MCF 10A (cell line): ENCODE measurements around the gene MGARP. TPM values are rescaled to one million over a fixed set of nuclear protein-coding genes. Genes with fewer than 3 reads are reported as not detected.

Experiments used
- BruUV-seq: library from RNA; stranded (reverse); fragments of 400-500 nt; replicated peaks from 2 replicates; lab custom pipeline; 2021; lab: Mats Ljungman, UMichigan
- CTCF ChIA-PET: fragments of 300-600 bp; sonication (Branson Sonifier 250); formaldehyde crosslinking; extraction: SDS; loops from one replicate; lab custom pipeline; 2021; ENCODE audit warnings: antibody characterized with exemption, inconsistent platforms; lab: Yijun Ruan, JAX
- POLR2A ChIA-PET: fragments of 300-600, 350-650 bp; sonication (Branson Sonifier 250); formaldehyde crosslinking; extraction: SDS; loops from one replicate; lab custom pipeline; 2020; ENCODE audit warnings: antibody characterized with exemption, inconsistent platforms; lab: Yijun Ruan, JAX
- DNase-seq: peaks from one replicate; pipeline ENCODE4 v3.0.0-alpha.2; 2018; ENCODE audit not compliant: unreplicated experiment
- H3K27ac Mint-ChIP-seq: one replicate; pipeline ENCODE4 v1.8.0; 2022; ENCODE audit warnings: mild to moderate bottlenecking, low read depth, mixed read lengths; ENCODE audit not compliant: unreplicated experiment
- H3K27me3 Mint-ChIP-seq: one replicate; pipeline ENCODE4 v1.8.0; 2022; ENCODE audit warnings: mixed read lengths; ENCODE audit not compliant: insufficient read depth, unreplicated experiment
- H3K36me3 Mint-ChIP-seq: one replicate; pipeline ENCODE4 v1.8.0; 2022; ENCODE audit warnings: mild to moderate bottlenecking, moderate library complexity, mixed read lengths; ENCODE audit not compliant: insufficient read depth, unreplicated experiment
- H3K4me1 Mint-ChIP-seq: one replicate; pipeline ENCODE4 v1.8.0; 2022; ENCODE audit warnings: mixed read lengths; ENCODE audit not compliant: insufficient read depth, unreplicated experiment
- H3K4me3 Mint-ChIP-seq: one replicate; pipeline ENCODE4 v1.8.0; 2022; ENCODE audit warnings: mild to moderate bottlenecking, moderate library complexity, mixed read lengths; ENCODE audit not compliant: unreplicated experiment
- H3K9me3 Mint-ChIP-seq: one replicate; pipeline ENCODE4 v1.8.0; 2022; ENCODE audit warnings: mixed read lengths; ENCODE audit not compliant: unreplicated experiment
- CTCF ChIP-seq: fragments of 200-600 bp; IDR thresholded peaks from one replicate; pipeline ENCODE4 v1.8.0; 2022; ENCODE audit warnings: antibody characterized with exemption, mild to moderate bottlenecking; ENCODE audit not compliant: unreplicated experiment
- intact Hi-C: fragments of 100-400 bp; cut with micrococcal nuclease; formaldehyde crosslinking; loops from 2 replicates; pipeline ENCODE4 v1.14.1; 2022
- total RNA-seq: library from RNA; stranded (reverse); gene quantifications from 2 replicates; pipeline ENCODE4 v1.2.3, GENCODE V29; 2022

The MGARP gene
- total RNA-seq, 1 experiment from 2014 or later, result not detected

- DNase-seq, result no peak
- POLR2A ChIA-PET, result interaction anchor here (1.2 to 1.4 kb wide), 4 partner anchors 8 to 31 kb away, joined by 3 to 8 read pairs (median 4); no protein-coding TSS in a partner anchor
- no peaks in the 10 kb centered on the region for H3K4me1 Mint-ChIP-seq
- no TSS peak for BruUV-seq
- H3K27me3 Mint-ChIP-seq, result no peaks in the 10 kb centered on the region
- no peak for TF ChIP-seq CTCF
- intact Hi-C loops, result no loop called here
- no peaks in the 10 kb centered on the region for H3K9me3 Mint-ChIP-seq
- no peak overlapping the region for H3K27ac Mint-ChIP-seq
- no peaks in the 10 kb centered on the region for H3K36me3 Mint-ChIP-seq
- CTCF ChIA-PET, result no interaction called here
- no peak overlapping the region for H3K4me3 Mint-ChIP-seq
Observed at GRCh38 chr4:139275281-139275735, 4.7 kb downstream of the MGARP start.

GRCh38 chr4:139274790-139275189 is 5.2 kb downstream of the MGARP start:
- H3K27me3 Mint-ChIP-seq, result no peaks in the 10 kb centered on the region
- H3K9me3 Mint-ChIP-seq, result no peaks in the 10 kb centered on the region
- no peaks in the 10 kb centered on the region for H3K4me1 Mint-ChIP-seq
- no peak overlapping the region for H3K27ac Mint-ChIP-seq
- no TSS peak for BruUV-seq
- TF ChIP-seq CTCF, result no peak
- no peaks in the 10 kb centered on the region for H3K36me3 Mint-ChIP-seq
- intact Hi-C loops, result no loop called here
- CTCF ChIA-PET, result no interaction called here
- POLR2A ChIA-PET, result interaction anchor here (0.6 to 1.4 kb wide), 3 partner anchors 21 to 43 kb away, joined by 3 to 8 read pairs (median 5); no protein-coding TSS in a partner anchor
- H3K4me3 Mint-ChIP-seq, result no peak overlapping the region
- DNase-seq, result no peak

- no peak for TF ChIP-seq CTCF
- H3K4me3 Mint-ChIP-seq, result no peak overlapping the region
- BruUV-seq, result no TSS peak
- no peak for DNase-seq
- intact Hi-C loops, result no loop called here
- H3K36me3 Mint-ChIP-seq, result no peaks in the 10 kb centered on the region
- ChIA-PET CTCF (no interaction called here), POLR2A (no interaction called here)
- no peak overlapping the region for H3K27ac Mint-ChIP-seq
- H3K9me3 Mint-ChIP-seq, result no peaks in the 10 kb centered on the region
- H3K27me3 Mint-ChIP-seq, result no peaks in the 10 kb centered on the region
- H3K4me1 Mint-ChIP-seq, result no peaks in the 10 kb centered on the region
Observed at GRCh38 chr4:139273835-139274234, 6.2 kb downstream of the MGARP start.

- no peak overlapping the region for H3K4me3 Mint-ChIP-seq
- peak; percentile 22 for DNase-seq
- POLR2A ChIA-PET, result interaction anchor here (0.6 to 3.6 kb wide), 11 partner anchors 9 to 92 kb away, joined by 3 to 34 read pairs (median 4); partner anchors contain the start of genes NAA15 and NDUFC1
Observed at GRCh38 chr4:139267301-139267700, 12.7 kb downstream of the MGARP start.

More at GRCh38 chr4:139267301-139267700, 12.7 kb downstream of the MGARP start:
- intact Hi-C loops, result no loop called here
- CTCF ChIA-PET, result interaction anchor here (1.6 kb wide), 1 partner anchor 9 kb away, joined by 9 read pairs; no protein-coding TSS in a partner anchor
- TF ChIP-seq CTCF, result no peak
- peaks cover 14% of the 10 kb centered on the region for H3K4me1 Mint-ChIP-seq
- no peaks in the 10 kb centered on the region for H3K36me3 Mint-ChIP-seq
- BruUV-seq, result no TSS peak
- H3K27me3 Mint-ChIP-seq, result no peaks in the 10 kb centered on the region
- H3K9me3 Mint-ChIP-seq, result no peaks in the 10 kb centered on the region
- no peak overlapping the region for H3K27ac Mint-ChIP-seq
